ENCODE results near the gene EPHB3.

Gene EPHB3

GRCh38 chr3:184564685-184565385, 3.2 kb downstream of the EPHB3 start:
- no peak for DNase-seq

DNA sequence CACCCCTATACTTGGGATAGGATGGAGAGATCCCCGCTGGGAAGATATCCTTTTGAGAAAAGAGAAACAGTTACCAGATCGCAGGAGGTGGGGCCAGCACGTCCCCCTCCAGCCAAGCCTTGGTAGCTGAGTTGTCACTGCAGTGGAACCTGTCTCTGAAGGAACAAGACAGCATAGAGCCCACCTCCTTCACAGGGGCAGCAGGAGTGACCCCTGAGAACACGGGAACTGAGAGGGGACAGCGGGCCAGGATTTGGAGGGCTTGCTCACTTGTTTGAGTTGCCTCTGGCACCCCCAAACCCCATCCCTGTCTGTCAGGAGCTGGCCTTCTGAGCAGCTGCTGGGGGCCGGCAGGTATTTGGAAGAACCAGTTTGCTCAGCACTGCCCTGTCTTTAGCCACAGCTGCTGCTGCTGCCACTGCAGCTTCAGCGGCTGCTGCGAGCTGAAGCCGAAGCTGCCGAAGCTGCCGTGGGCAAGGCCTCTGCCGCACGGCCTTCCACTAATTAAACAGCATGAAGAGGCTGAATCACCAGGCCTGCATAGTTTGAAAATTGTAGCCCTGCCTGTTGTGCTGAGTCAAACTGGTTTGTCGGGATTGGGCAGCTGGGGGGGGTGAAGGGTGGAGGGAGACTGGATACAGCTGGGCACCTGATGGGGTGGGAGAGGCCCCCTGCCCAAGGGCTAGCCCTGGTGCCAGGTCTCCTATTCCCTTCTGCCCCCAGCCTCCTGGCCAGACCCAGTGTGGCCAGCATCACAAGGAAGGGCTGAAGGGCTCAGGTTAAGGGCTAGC, 4.0 kb downstream of the EPHB3 start:
- DNase-seq = no peak

- DNase-seq = no peak
Observed at GRCh38 chr3:184566441-184567414, 5.1 kb downstream of the EPHB3 start.

GRCh38 chr3:184567946-184568559, 6.5 kb downstream of the EPHB3 start:
- DNase-seq = no peak

DNA sequence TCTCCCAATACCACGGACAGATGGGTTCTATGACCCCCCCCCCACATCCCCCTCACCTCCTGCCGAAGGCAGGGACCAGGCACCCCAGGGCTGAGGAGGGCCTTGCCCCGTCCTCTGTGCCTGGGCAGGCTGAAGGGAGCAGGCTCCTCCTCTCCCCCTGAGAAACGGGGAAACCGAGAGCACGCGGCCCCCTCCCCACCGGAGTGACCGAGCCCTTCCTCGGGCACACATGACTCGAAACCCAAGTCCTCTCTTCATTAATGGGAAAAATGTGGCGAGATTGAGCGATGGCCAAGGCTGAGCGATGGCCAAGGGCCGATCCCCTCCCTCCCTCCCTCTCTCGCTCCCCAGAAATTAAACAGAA, 7.0 kb downstream of the EPHB3 start:
- DNase-seq = no peak

GRCh38 chr3:184568924-184569829, 7.6 kb downstream of the EPHB3 start:
- no peak for DNase-seq

DNA sequence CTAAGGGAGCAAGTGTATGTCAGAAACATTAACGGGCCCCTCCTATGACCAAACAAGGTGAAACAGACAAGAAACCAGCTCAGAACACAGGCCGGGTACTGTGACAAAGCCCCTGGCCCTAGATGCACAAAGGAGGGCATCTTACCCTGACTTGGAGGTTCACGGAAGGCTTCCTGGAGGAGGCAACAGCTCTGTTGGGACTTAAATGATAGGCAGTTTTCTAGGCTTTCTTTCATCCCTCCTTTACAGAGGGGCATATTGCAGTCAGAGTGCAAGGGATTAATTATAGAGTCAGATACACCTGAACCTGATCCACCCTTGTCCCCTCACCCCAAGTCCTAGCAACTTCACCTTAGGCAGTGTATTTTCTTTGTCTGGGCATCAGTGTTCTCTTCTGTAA, 8.4 kb downstream of the EPHB3 start:
- DNase-seq = no peak

- no peak for DNase-seq
Observed at GRCh38 chr3:184570489-184570888, 8.9 kb downstream of the EPHB3 start.

- DNase-seq = no peak
Observed at GRCh38 chr3:184571750-184572377, 10.3 kb downstream of the EPHB3 start.

DNA sequence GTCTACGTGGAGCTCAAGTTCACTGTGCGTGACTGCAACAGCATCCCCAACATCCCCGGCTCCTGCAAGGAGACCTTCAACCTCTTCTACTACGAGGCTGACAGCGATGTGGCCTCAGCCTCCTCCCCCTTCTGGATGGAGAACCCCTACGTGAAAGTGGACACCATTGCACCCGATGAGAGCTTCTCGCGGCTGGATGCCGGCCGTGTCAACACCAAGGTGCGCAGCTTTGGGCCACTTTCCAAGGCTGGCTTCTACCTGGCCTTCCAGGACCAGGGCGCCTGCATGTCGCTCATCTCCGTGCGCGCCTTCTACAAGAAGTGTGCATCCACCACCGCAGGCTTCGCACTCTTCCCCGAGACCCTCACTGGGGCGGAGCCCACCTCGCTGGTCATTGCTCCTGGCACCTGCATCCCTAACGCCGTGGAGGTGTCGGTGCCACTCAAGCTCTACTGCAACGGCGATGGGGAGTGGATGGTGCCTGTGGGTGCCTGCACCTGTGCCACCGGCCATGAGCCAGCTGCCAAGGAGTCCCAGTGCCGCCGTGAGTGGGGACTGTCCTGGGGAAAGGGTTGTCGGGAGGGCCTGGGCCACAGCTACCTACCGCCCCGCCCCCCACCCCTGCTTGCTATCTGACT, 11.2 kb downstream of the EPHB3 start:
- DNase-seq = no peak

DNA sequence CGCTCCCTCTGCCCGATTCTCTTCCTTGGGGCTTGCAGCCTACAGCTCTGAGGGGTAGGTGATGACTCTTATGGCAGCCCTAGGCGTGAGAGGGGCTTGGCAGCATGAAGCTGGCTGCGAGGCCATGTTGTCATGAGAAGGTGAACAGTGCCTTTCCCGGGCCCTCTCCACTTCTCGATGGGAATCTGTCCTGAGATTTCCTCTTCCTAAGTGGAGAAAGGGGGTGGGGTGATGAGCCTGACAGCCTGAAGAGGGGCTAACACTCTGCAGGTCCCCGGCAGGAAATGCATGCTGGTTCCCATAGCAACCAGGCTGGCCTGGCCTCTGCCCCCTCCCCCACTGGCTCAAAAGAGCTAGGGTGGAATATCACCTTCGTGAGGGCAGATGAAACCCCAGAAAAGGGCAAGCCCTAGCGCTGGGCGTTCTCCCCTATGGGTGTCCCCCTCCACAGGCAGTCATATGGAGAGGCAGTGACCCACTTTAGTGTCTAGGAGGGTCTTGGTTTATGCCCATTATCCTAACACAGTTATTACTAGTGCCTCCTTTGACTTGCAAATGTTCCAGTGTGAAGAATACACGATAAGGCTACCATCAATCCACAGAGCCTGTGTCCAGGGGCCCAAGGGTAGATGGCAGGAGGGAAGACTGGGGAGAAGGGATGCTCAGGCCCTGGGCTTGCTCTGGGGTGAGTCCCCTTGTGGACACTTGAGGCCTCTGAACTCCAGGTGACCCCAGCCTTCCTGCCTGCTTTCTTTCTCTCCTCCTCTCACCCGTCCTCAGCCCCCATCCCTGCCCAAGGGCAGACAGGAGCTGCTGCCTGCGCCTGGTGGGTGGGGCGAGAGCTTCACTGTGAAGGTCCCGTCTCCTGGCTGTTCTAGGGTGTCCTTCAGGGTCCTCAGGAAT, 13.2 kb downstream of the EPHB3 start:
- DNase-seq = no peak

- no peak for DNase-seq
Observed at GRCh38 chr3:184575701-184576100, 14.1 kb downstream of the EPHB3 start.

DNA sequence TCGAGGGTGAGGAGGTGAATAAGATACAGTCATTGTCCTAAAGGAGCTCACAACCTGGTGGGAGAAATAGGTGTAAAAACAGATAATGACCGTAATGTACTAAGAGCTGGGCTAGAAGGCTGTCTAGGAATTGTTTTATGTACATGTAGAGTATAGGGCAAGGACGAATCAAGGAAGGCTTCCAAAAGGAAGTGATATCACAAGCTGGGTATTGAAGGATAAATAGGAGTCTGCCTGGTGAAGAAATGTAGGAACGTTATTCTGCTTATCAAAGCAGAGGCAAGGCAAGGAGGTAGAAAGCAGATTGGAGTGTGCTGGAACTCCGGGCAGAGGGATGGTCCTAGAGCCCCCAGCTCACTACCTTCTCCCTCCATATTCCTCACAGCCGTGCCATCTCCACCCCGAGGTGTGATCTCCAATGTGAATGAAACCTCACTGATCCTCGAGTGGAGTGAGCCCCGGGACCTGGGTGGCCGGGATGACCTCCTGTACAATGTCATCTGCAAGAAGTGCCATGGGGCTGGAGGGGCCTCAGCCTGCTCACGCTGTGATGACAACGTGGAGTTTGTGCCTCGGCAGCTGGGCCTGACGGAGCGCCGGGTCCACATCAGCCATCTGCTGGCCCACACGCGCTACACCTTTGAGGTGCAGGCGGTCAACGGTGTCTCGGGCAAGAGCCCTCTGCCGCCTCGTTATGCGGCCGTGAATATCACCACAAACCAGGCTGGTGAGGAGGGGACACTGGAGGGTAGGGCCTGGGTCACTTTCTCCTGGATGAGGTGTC, 15.1 kb downstream of the EPHB3 start:
- DNase-seq = no peak

- no peak for DNase-seq
Observed at GRCh38 chr3:184577546-184577945, 16.0 kb downstream of the EPHB3 start.

DNA sequence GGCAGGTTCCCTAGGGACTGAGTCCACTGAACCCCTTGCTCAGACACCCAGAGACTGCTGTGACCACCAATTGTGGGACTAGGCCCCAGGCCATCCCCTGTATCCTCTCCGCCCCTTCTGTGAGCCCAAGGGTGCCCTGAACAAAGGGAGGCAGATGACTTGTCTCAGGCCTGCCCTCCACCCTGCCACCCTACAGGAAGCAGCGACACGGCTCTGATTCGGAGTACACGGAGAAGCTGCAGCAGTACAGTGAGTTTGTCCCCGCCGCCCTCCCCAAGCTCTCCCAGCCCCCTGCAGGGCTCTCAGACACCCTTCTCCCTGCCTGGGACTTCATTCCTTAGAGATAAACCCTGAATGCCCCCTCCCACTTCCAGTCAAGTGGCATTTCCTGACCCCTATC, 16.6 kb downstream of the EPHB3 start:
- no peak for DNase-seq

GRCh38 chr3:184578822-184579221, 17.2 kb downstream of the EPHB3 start:
- DNase-seq = no peak

DNA sequence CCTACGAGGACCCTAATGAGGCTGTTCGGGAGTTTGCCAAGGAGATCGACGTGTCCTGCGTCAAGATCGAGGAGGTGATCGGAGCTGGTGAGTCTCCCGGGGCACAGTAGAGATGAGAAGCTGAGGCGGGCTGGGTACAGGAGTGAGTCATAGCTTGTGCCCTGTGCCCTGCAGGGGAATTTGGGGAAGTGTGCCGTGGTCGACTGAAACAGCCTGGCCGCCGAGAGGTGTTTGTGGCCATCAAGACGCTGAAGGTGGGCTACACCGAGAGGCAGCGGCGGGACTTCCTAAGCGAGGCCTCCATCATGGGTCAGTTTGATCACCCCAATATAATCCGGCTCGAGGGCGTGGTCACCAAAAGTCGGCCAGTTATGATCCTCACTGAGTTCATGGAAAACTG, 17.9 kb downstream of the EPHB3 start:
- DNase-seq = no peak

DNA sequence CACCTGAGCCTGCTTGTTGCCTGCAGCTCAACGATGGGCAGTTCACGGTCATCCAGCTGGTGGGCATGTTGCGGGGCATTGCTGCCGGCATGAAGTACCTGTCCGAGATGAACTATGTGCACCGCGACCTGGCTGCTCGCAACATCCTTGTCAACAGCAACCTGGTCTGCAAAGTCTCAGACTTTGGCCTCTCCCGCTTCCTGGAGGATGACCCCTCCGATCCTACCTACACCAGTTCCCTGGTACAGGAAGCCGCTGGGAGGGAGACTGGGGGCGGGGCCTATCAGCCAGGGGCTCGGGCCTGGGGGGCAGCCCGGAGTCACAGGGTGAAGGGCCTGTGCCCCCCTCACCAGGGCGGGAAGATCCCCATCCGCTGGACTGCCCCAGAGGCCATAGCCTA, 18.8 kb downstream of the EPHB3 start:
- no peak for DNase-seq

DNA sequence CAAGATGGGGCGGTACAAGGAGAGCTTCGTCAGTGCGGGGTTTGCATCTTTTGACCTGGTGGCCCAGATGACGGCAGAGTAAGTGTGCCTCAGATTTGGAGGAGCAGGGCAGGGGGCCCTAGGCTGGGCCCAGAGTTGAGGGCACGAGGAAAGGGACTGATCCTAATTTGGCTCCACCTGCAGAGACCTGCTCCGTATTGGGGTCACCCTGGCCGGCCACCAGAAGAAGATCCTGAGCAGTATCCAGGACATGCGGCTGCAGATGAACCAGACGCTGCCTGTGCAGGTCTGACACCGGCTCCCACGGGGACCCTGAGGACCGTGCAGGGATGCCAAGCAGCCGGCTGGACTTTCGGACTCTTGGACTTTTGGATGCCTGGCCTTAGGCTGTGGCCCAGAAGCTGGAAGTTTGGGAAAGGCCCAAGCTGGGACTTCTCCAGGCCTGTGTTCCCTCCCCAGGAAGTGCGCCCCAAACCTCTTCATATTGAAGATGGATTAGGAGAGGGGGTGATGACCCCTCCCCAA, 19.8 kb downstream of the EPHB3 start:
- no peak for DNase-seq
